Neural crest cell (in vitro differentiated cells): Measurements from ENCODE around the gene TMEM151A. TPM values are rescaled to one million over a fixed set of nuclear protein-coding genes. Genes with fewer than 3 reads are reported as not detected.

ENCODE experiments used
- DNase-seq: peaks from one replicate; pipeline ENCODE4 v3.0.0; 2021; ENCODE audit warnings: low read depth, mixed read lengths, low spot score
- H3K27ac Mint-ChIP-seq: one replicate; pipeline ENCODE4 v1.8.0; 2021; ENCODE audit warnings: mild to moderate bottlenecking, mixed read lengths; ENCODE audit not compliant: unreplicated experiment
- H3K27me3 Mint-ChIP-seq: 2 replicates; pipeline ENCODE4 v1.8.0; 2021; ENCODE audit warnings: low read depth, mild to moderate bottlenecking, mixed read lengths
- H3K36me3 Mint-ChIP-seq: 2 replicates; pipeline ENCODE4 v1.8.0; 2021; ENCODE audit warnings: low read depth, mild to moderate bottlenecking, mixed read lengths
- H3K4me1 Mint-ChIP-seq: 2 replicates; pipeline ENCODE4 v1.8.0; 2021; ENCODE audit warnings: mixed read lengths
- H3K4me3 Mint-ChIP-seq: one replicate; pipeline ENCODE4 v1.8.0; 2021; ENCODE audit warnings: mild to moderate bottlenecking, mixed read lengths
- H3K9me3 Mint-ChIP-seq: 2 replicates; pipeline ENCODE4 v1.8.0; 2021; ENCODE audit warnings: mixed read lengths
- CTCF ChIP-seq: fragments of 200-600 bp; sonication (generic); conservative IDR thresholded peaks from 2 replicates; pipeline ENCODE4 v1.5.0; 2021; ENCODE audit warnings: antibody characterized with exemption, mild to moderate bottlenecking
- total RNA-seq: library from RNA; stranded (reverse); gene quantifications from 2 replicates; pipeline ENCODE4 v1.2.1, GENCODE V29; 2021

TMEM151A gene
- total RNA-seq, 1 donor from 2014 or later: 1.0 TPM

- peak; percentile 37 for TF ChIP-seq CTCF
- Mint-ChIP-seq H3K27ac (peak overlapping the region; percentile 97), H3K4me3 (peak overlapping the region; percentile 93), H3K36me3 (peaks cover 6% of the 10 kb centered on the region), H3K4me1 (peaks cover 25% of the 10 kb centered on the region), H3K9me3 (no peaks in the 10 kb centered on the region), H3K27me3 (peaks cover 5% of the 10 kb centered on the region)
- peak; percentile 79 for DNase-seq
Measured at GRCh38 chr11:66267379-66268243, 24.1 kb upstream of the TMEM151A start.

GRCh38 chr11:66268244-66268951 lies 23.3 kb upstream of the TMEM151A start, which contains the start of gene RAB1B:
Gene RAB1B (plus strand): TSS chr11:66268639. CDS start chr11:66268680, 41 bp downstream.
- H3K9me3 Mint-ChIP-seq: no peaks in the 10 kb centered on the region
- peaks cover 25% of the 10 kb centered on the region for H3K4me1 Mint-ChIP-seq
- TF ChIP-seq CTCF: no peak
- H3K27ac Mint-ChIP-seq: peak within 1 kb of the TSS; percentile 97
- peaks cover 9% of the 10 kb centered on the region for H3K36me3 Mint-ChIP-seq
- H3K27me3 Mint-ChIP-seq: peaks cover 5% of the 10 kb centered on the region
- peak; percentile 100 for DNase-seq
- H3K4me3 Mint-ChIP-seq: peak within 1 kb of the TSS; percentile 93

GRCh38 chr11:66268952-66269905 lies 22.5 kb upstream of the TMEM151A start:
- DNase-seq: no peak
- H3K9me3 Mint-ChIP-seq: no peaks in the 10 kb centered on the region
- H3K4me1 Mint-ChIP-seq: peaks cover 25% of the 10 kb centered on the region
- peak overlapping the region; percentile 93 for H3K4me3 Mint-ChIP-seq
- peak; percentile 46 for TF ChIP-seq CTCF
- H3K27me3 Mint-ChIP-seq: peaks cover 5% of the 10 kb centered on the region
- peaks cover 9% of the 10 kb centered on the region for H3K36me3 Mint-ChIP-seq
- H3K27ac Mint-ChIP-seq: peak overlapping the region; percentile 92

- no peak for TF ChIP-seq CTCF
- Mint-ChIP-seq H3K27ac (no peak overlapping the region), H3K4me1 (peaks cover 24% of the 10 kb centered on the region), H3K27me3 (peaks cover 5% of the 10 kb centered on the region), H3K36me3 (peaks cover 5% of the 10 kb centered on the region), H3K4me3 (peak overlapping the region; percentile 75), H3K9me3 (no peaks in the 10 kb centered on the region)
- no peak for DNase-seq
Measured at GRCh38 chr11:66271816-66272215, 19.9 kb upstream of the TMEM151A start.

GRCh38 chr11:66272596-66272995 lies 19.1 kb upstream of the TMEM151A start:
- Mint-ChIP-seq H3K36me3 (peaks cover 5% of the 10 kb centered on the region), H3K27ac (no peak overlapping the region), H3K9me3 (no peaks in the 10 kb centered on the region), H3K4me3 (peak overlapping the region; percentile 74), H3K4me1 (peaks cover 17% of the 10 kb centered on the region), H3K27me3 (peaks cover 10% of the 10 kb centered on the region)
- no peak for DNase-seq
- no peak for TF ChIP-seq CTCF
